GM23248 (cell line): ENCODE results near the gene DLX2. TPM values are rescaled to one million over a fixed set of nuclear protein-coding genes. Genes with fewer than 3 reads are reported as not detected.
"Not testable (repeated sequence)": the region's sequence is repeated elsewhere in the genome, so short reads cannot be mapped to it uniquely, and the experiment has no call there.

Experiments
- DNase-seq: peaks from one replicate; pipeline ENCODE4 v3.0.0-alpha.2; 2015
- H2AFZ ChIP-seq: fragments of 200-600 bp; sonication (generic); 2 replicates; pipeline ENCODE4 v1.6.1; 2016; ENCODE audit warnings: antibody characterized with exemption
- H3F3A ChIP-seq: fragments of 200-600 bp; sonication (generic); 2 replicates; pipeline ENCODE4 v1.6.1; 2016; ENCODE audit warnings: mild to moderate bottlenecking, antibody characterized with exemption, mixed run types; ENCODE audit not compliant: insufficient read depth
- H3K27ac ChIP-seq: fragments of 200-600 bp; sonication (generic); 2 replicates; pipeline ENCODE4 v1.5.1; 2016; ENCODE audit warnings: mild to moderate bottlenecking
- H3K27me3 ChIP-seq: fragments of 200-600 bp; sonication (generic); replicated peaks from 2 replicates; pipeline ENCODE4 v1.6.1; 2016; ENCODE audit warnings: mild to moderate bottlenecking; ENCODE audit not compliant: insufficient read depth
- H3K36me3 ChIP-seq: fragments of 200-600 bp; sonication (generic); 2 replicates; pipeline ENCODE4 v1.6.1; 2016; ENCODE audit warnings: low read depth, mild to moderate bottlenecking
- H3K4me1 ChIP-seq: fragments of 200-600 bp; sonication (generic); 2 replicates; pipeline ENCODE4 v1.6.1; 2016; ENCODE audit warnings: mild to moderate bottlenecking; ENCODE audit not compliant: insufficient read depth
- H3K4me2 ChIP-seq: fragments of 200-600 bp; sonication (generic); one replicate; pipeline ENCODE4 v1.6.1; 2016; ENCODE audit warnings: mild to moderate bottlenecking; ENCODE audit not compliant: unreplicated experiment
- H3K4me3 ChIP-seq: fragments of 200-600 bp; sonication (generic); 2 replicates; pipeline ENCODE4 v1.5.1; 2016; ENCODE audit warnings: mild to moderate bottlenecking
- H3K79me2 ChIP-seq: fragments of 200-600 bp; sonication (generic); 2 replicates; pipeline ENCODE4 v1.6.1; 2016; ENCODE audit warnings: mild to moderate bottlenecking; ENCODE audit not compliant: insufficient read depth
- H3K9ac ChIP-seq: fragments of 200-600 bp; sonication (generic); 2 replicates; pipeline ENCODE4 v1.6.1; 2016; ENCODE audit warnings: mild to moderate bottlenecking
- H3K9me2 ChIP-seq: fragments of 200-600 bp; sonication (generic); 2 replicates; pipeline ENCODE4 v1.6.1; 2016; ENCODE audit warnings: mixed run types, mild to moderate bottlenecking, moderate library complexity; ENCODE audit not compliant: insufficient read depth
- H3K9me3 ChIP-seq: fragments of 200-600 bp; sonication (generic); one replicate; pipeline ENCODE4 v1.6.1; 2017; ENCODE audit warnings: low read depth
- H4K20me1 ChIP-seq: fragments of 200-600 bp; sonication (generic); 2 replicates; pipeline ENCODE4 v1.6.0; 2016; ENCODE audit not compliant: insufficient read depth
- EZH2 ChIP-seq: fragments of 200-600 bp; sonication (generic); IDR thresholded peaks from 2 replicates; pipeline ENCODE4 v1.6.1; 2018; ENCODE audit warnings: antibody characterized with exemption, mild to moderate bottlenecking; ENCODE audit not compliant: insufficient read depth, poor library complexity, severe bottlenecking
- EZH2phosphoT487 ChIP-seq: fragments of 200-600 bp; sonication (generic); IDR thresholded peaks from 2 replicates; pipeline ENCODE4 v1.6.1; 2018; ENCODE audit warnings: antibody characterized with exemption, moderate library complexity, mild to moderate bottlenecking, low read depth; ENCODE audit not compliant: insufficient read depth
- WGBS, 2 experiments: methylation state at CpG; one replicate each; pipeline ENCODE4 v1.1.6; 2015 to 2017; ENCODE audit warnings: low lambda C conversion rate in 2 of 2, low coverage in 1 of 2; ENCODE audit errors: missing lambda C conversion rate in 2 of 2; 5-methylcytosine and 5-hydroxymethylcytosine counted together
- in situ Hi-C: fragments of 300-500 bp; cut with MboI; formaldehyde crosslinking; loops from 2 replicates; pipeline ENCODE4 v1.15.0; 2020
- polyA plus RNA-seq: library from polyadenylated mRNA; unstranded; fragments of >200 nt; fragmentation: Nextera tagmentation; extraction: Ambion mirVana; gene quantifications from 2 replicates; pipeline ENCODE4 v1.2.1, GENCODE V29; 2016
- total RNA-seq: library from RNA; depleted of rRNA; stranded (reverse); fragments of >200 nt; shearing (Covaris generic); gene quantifications from 2 replicates; pipeline ENCODE4 v1.2.3, GENCODE V29; 2014

The DLX2 gene
- total and polyA plus RNA-seq, 2 experiments from 2014 or later, result 2.8 to 6.0 TPM

DNA sequence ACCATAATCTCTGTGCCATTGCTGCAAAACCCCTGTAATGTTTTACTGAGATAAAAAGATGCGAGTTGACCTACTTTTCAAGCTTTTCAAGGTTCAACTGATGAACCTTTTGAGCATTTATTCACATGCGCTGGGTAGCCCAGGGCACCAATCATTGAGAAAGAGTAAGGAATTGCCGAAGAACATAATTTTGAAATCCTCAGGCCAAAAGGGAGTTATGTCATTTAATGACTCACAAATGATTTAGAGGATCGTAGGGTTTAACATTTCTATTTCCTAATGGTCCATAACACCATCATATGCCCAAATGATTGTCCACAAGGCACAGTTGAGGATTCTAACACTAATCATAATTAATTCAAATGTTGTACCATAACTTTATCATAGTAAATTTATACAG is 37.6 kb downstream of the DLX2 start:
- Histone ChIP-seq H3K4me2 (no peak overlapping the region), H3K9me3 (no peaks in the 10 kb centered on the region), H3K9ac (no peak overlapping the region), H3K79me2 (no peaks in the 10 kb centered on the region), H3K27ac (no peak overlapping the region), H2AFZ (no peak overlapping the region), H3K4me3 (no peak overlapping the region), H4K20me1 (no peaks in the 10 kb centered on the region), H3K9me2 (no peaks in the 10 kb centered on the region), H3K36me3 (peaks cover 3% of the 10 kb centered on the region; the same call in 1 of the 2 replicates), H3K4me1 (no peaks in the 10 kb centered on the region), H3K27me3 (no peaks in the 10 kb centered on the region), H3F3A (no peaks in the 10 kb centered on the region)
- 79 to 80% methylated on average over 4 of the region's 4 CpGs for WGBS, 2 experiments
- no peak for TF ChIP-seq EZH2
- TF ChIP-seq EZH2phosphoT487, result no peak
- in situ Hi-C loops, result no loop called here
- DNase-seq, result peak; percentile 17

DNA sequence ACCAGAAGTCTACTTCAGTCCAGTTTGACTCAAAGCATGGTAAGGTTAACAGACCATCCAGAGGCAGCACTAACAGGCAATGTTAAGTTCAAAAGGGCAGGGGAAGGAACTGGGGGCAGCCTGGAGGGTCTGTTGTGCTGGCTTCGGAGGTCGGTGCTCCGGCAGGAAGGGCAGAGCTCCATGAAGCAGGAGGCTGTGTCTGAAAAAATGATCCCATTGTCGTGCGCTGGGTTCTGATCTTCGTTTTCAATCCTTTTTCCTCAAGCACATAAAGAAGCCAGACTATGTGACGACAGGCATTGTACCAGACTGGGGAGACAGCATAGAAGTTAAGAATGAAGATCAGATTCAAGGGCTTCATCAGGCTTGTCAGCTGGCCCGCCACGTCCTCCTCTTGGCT is 39.3 kb downstream of the DLX2 start:
- Histone ChIP-seq H3K27ac (no peak overlapping the region), H3K9me2 (no peaks in the 10 kb centered on the region), H3K9me3 (no peaks in the 10 kb centered on the region), H3K9ac (no peak overlapping the region), H3F3A (no peaks in the 10 kb centered on the region), H4K20me1 (no peaks in the 10 kb centered on the region), H3K4me3 (no peak overlapping the region), H3K4me2 (no peak overlapping the region), H3K4me1 (no peaks in the 10 kb centered on the region), H2AFZ (no peak overlapping the region), H3K79me2 (no peaks in the 10 kb centered on the region), H3K27me3 (no peaks in the 10 kb centered on the region), H3K36me3 (peaks cover 3% of the 10 kb centered on the region; the same call in 1 of the 2 replicates)
- WGBS, 2 experiments, result 91% methylated on average over 9 of the region's 9 CpGs
- no peak for DNase-seq
- in situ Hi-C loops, result no loop called here
- TF ChIP-seq EZH2phosphoT487, result no peak
- no peak for TF ChIP-seq EZH2

DNA sequence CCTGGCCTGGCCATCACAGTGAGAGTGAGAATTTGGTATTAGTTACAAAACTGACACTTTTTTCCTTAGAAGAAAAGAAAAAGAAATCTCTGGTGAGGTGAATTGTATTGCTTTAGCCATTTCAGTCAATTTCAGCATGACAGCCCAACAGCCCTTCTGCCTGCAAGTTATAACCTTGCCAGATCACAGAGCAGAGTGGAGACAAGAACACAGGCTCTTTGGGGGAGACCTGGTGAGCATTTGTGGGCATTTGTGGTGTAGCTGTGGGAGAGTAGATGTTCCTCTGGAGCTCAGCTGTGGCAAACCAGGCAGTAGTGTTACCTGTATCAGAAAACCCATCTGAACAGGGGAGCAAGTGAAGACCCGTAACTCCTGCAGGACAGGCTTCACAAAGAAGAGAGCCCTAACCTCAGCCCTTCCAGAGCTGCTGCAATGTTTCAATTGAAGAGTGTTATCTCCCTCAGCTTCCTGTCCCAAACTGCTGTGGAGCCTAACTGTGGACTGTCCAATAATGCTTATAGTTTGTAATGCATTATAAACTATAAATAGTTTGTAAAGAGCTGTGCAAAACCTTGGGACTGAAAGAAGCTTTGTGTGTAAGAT is 40.2 kb downstream of the DLX2 start:
- Histone ChIP-seq H3K4me3 (no peak overlapping the region), H3K79me2 (no peaks in the 10 kb centered on the region), H3K9me3 (no peaks in the 10 kb centered on the region), H3K9ac (no peak overlapping the region), H2AFZ (no peak overlapping the region), H3K4me1 (no peaks in the 10 kb centered on the region), H4K20me1 (no peaks in the 10 kb centered on the region), H3K4me2 (no peak overlapping the region), H3K27ac (no peak overlapping the region), H3K9me2 (no peaks in the 10 kb centered on the region), H3F3A (no peaks in the 10 kb centered on the region), H3K27me3 (no peaks in the 10 kb centered on the region), H3K36me3 (peaks cover 3% of the 10 kb centered on the region; the same call in 1 of the 2 replicates)
- 88 to 100% methylated on average over 1 of the region's 1 CpG for WGBS, 2 experiments
- no peak for DNase-seq
- in situ Hi-C loops, result no loop called here
- TF ChIP-seq EZH2, result no peak
- TF ChIP-seq EZH2phosphoT487, result no peak

DNA sequence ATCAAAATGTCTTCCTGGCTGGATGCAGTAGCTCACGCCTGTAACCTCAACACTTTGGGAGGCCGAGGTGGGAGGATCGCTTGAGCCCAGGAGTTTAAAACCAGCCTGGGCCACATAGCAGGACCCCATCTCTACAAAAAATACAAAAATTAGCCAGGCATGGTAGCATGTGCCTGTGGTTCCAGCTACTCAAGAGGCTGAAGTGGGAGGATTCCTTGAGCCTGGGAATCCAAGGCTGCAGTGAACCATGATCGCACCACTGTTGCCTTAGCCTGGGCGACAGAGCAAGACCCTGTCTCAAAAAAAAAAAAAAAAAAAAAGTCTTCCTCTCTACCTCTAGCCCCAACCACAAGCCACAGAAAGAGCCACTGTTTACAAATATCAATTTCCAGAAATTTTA is 42.6 kb downstream of the DLX2 start:
- H3F3A ChIP-seq, H3K79me2 ChIP-seq, H3K27ac ChIP-seq, H3K4me3 ChIP-seq, H3K36me3 ChIP-seq, H3K9me2 ChIP-seq, H2AFZ ChIP-seq, H3K4me1 ChIP-seq, H3K9me3 ChIP-seq, DNase-seq, H3K4me2 ChIP-seq, in situ Hi-C loops, H3K27me3 ChIP-seq, H3K9ac ChIP-seq, H4K20me1 ChIP-seq: not testable (repeated sequence)
- WGBS, 2 experiments, result 95 to 97% methylated on average over 4 to 5 of the region's 5 CpGs

DNA sequence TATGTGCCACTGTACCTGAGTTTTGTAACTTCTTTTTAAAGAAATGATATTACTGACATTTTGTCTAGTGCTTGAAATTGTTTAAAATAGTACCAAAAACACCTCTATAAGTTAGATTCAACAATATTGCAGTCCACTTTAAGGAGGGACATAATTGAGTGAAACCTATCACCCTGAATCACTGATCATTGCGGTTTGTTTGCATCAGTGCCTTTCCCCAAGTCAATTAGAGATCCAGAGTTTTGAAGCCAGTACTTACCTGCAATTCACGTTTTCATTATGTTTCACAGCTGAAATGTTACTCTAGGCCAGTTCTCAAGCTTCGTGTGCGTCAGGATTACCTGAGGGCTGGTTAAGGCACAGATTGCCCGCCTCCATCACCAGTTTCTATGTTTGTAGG is 44.0 kb downstream of the DLX2 start:
- Histone ChIP-seq H3F3A (no peaks in the 10 kb centered on the region), H3K36me3 (no peaks in the 10 kb centered on the region), H3K9me3 (no peaks in the 10 kb centered on the region), H3K79me2 (no peaks in the 10 kb centered on the region), H2AFZ (no peak overlapping the region), H3K4me3 (no peak overlapping the region), H3K27ac (no peak overlapping the region), H3K4me2 (no peak overlapping the region), H3K9me2 (no peaks in the 10 kb centered on the region), H4K20me1 (no peaks in the 10 kb centered on the region), H3K9ac (no peak overlapping the region), H3K4me1 (no peaks in the 10 kb centered on the region), H3K27me3 (no peaks in the 10 kb centered on the region)
- in situ Hi-C loops, result no loop called here
- WGBS, 2 experiments, result 95 to 99% methylated on average over 5 of the region's 5 CpGs
- DNase-seq, result no peak
- TF ChIP-seq EZH2 (no peak), EZH2phosphoT487 (no peak)
